Panc1 (cell line): ENCODE data around the gene ASCL2.

Experiments
- CTCF ChIP-seq: fragments of 450-650 bp; IDR thresholded peaks from 2 replicates; pipeline ENCODE4 v1.5.1; 2017; ENCODE audit warnings: mild to moderate bottlenecking
- POLR2AphosphoS5 ChIP-seq: IDR thresholded peaks from 2 replicates; pipeline ENCODE4 v1.6.1; 2012; ENCODE audit warnings: mild to moderate bottlenecking, low read depth, low read length, moderate library complexity
- REST ChIP-seq, 2 experiments: IDR thresholded peaks; 2 replicates each; pipeline ENCODE4 v1.6.1; 2011 to 2012; ENCODE audit warnings: low read depth in 2 of 2, control low read depth in 1 of 2, low read length in 1 of 2, mild to moderate bottlenecking in 1 of 2, moderate library complexity in 1 of 2; ENCODE audit not compliant: insufficient read depth in 1 of 2
- SIN3A ChIP-seq: IDR thresholded peaks from 2 replicates; pipeline ENCODE4 v1.6.1; 2012; ENCODE audit warnings: low read depth, mild to moderate bottlenecking, low read length, moderate library complexity, borderline replicate concordance; ENCODE audit not compliant: insufficient read depth
- TCF7L2 ChIP-seq: IDR thresholded peaks from 2 replicates; pipeline ENCODE4 v1.6.1; 2011; ENCODE audit warnings: mild to moderate bottlenecking, low read depth, low read length, inconsistent platforms

GRCh38 chr11:2221591-2221990 is 48.8 kb downstream of the ASCL2 start:
- TF ChIP-seq REST (IDR thresholded peaks at IDR 0.05; ENCODE audit: insufficient read depth in 1 of 2, low read depth in 2 of 2, low read length in 1 of 2): no peak
- no peak for TF ChIP-seq CTCF
- no peak for TF ChIP-seq TCF7L2
- TF ChIP-seq POLR2AphosphoS5: no peak
- TF ChIP-seq SIN3A: no peak
